IMR-90 (cell line): ENCODE data around the gene MAST1. TPM values are rescaled to one million over a fixed set of nuclear protein-coding genes. Genes with fewer than 3 reads are reported as not detected.
A peak's percentile ranks its signal among the peaks of the same experiment; 100 is the strongest.

Source experiments
- ATAC-seq: fragments of 200-7000 bp; cut with Tn5 transposase; 2 replicates; pipeline ENCODE4 v1.9.1; 2020; ENCODE audit warnings: low read depth, mild to moderate bottlenecking, moderate library complexity
- BruUV-seq: library from RNA; stranded (reverse); fragments of 400-500 nt; replicated peaks from 2 replicates; lab custom pipeline; 2021; lab: Mats Ljungman, UMichigan
- CTCF ChIA-PET: fragments of 300-600 bp; formaldehyde crosslinking; extraction: SDS; loops from one replicate; lab custom pipeline; 2021; ENCODE audit warnings: antibody characterized with exemption; lab: Yijun Ruan, JAX
- POLR2A ChIA-PET: fragments of 300-600 bp; sonication (Branson Sonifier 250); formaldehyde crosslinking; loops from one replicate; lab custom pipeline; 2022; ENCODE audit warnings: antibody characterized with exemption; ENCODE audit not compliant: unreplicated experiment; lab: Charles Lee
- DNase-seq: peaks from one replicate; pipeline ENCODE4 v3.0.0; 2013
- H2AFZ ChIP-seq: replicated peaks from 2 replicates; pipeline ENCODE3; 2013; ENCODE audit warnings: low read length, mild to moderate bottlenecking; ENCODE audit not compliant: poor library complexity
- H2AK5ac ChIP-seq: 2 replicates; pipeline ENCODE4 v1.6.1; 2013; ENCODE audit warnings: low read depth, low read length, inconsistent platforms
- H2AK9ac ChIP-seq: replicated peaks from 2 replicates; pipeline ENCODE3; 2013; ENCODE audit warnings: mild to moderate bottlenecking, low read depth, low read length, moderate library complexity; ENCODE audit not compliant: poor library complexity
- H2BK120ac ChIP-seq: 2 replicates; pipeline ENCODE4 v1.6.1; 2013; ENCODE audit warnings: low read depth, low read length, inconsistent platforms
- H2BK15ac ChIP-seq: 3 replicates; pipeline ENCODE4 v1.6.1; 2013; ENCODE audit warnings: low read depth, low read length, inconsistent platforms
- H2BK20ac ChIP-seq: 2 replicates; pipeline ENCODE4 v1.6.1; 2013; ENCODE audit warnings: low read depth, mild to moderate bottlenecking, inconsistent platforms, low read length, moderate library complexity
- H2BK5ac ChIP-seq: 2 replicates; pipeline ENCODE4 v1.6.1; 2013; ENCODE audit warnings: mild to moderate bottlenecking, low read depth, low read length, inconsistent platforms; ENCODE audit not compliant: poor library complexity, severe bottlenecking
- H3K14ac ChIP-seq: replicated peaks from 2 replicates; pipeline ENCODE4 v1.6.1; 2013; ENCODE audit warnings: low read depth, low read length, inconsistent platforms
- H3K18ac ChIP-seq: 2 replicates; pipeline ENCODE4 v1.6.1; 2013; ENCODE audit warnings: low read depth, low read length, control low read depth
- H3K23ac ChIP-seq: 2 replicates; pipeline ENCODE4 v1.6.1; 2013; ENCODE audit warnings: low read depth, low read length, inconsistent platforms
- H3K27ac ChIP-seq: 2 replicates; pipeline ENCODE4 v1.5.1; 2013; ENCODE audit warnings: mild to moderate bottlenecking, control low read depth, low read length; ENCODE audit not compliant: insufficient read depth
- H3K27me3 ChIP-seq: 2 replicates; pipeline ENCODE4 v1.6.1; 2013; ENCODE audit warnings: low read length; ENCODE audit not compliant: control insufficient read depth, insufficient read depth
- H3K36me3 ChIP-seq: 2 replicates; pipeline ENCODE4 v1.6.1; 2013; ENCODE audit warnings: low read length, mixed read lengths; ENCODE audit not compliant: control insufficient read depth, insufficient read depth
- H3K4ac ChIP-seq: 2 replicates; pipeline ENCODE4 v1.6.1; 2013; ENCODE audit warnings: low read depth, low read length, inconsistent platforms
- H3K4me1 ChIP-seq: 2 replicates; pipeline ENCODE4 v1.6.1; 2013; ENCODE audit warnings: low read length, mixed read lengths; ENCODE audit not compliant: control insufficient read depth, insufficient read depth
- H3K4me2 ChIP-seq: 2 replicates; pipeline ENCODE4 v1.6.1; 2013; ENCODE audit warnings: low read depth, mild to moderate bottlenecking, control low read depth, low read length, moderate library complexity
- H3K4me3 ChIP-seq: 2 replicates; pipeline ENCODE4 v1.5.1; 2013; ENCODE audit warnings: low read depth, mild to moderate bottlenecking, control low read depth, low read length, moderate library complexity; ENCODE audit not compliant: insufficient read depth
- H3K56ac ChIP-seq: 2 replicates; pipeline ENCODE4 v1.6.1; 2013; ENCODE audit warnings: low read length, inconsistent platforms; ENCODE audit not compliant: insufficient read depth; ENCODE audit errors: extremely low read depth
- H3K79me1 ChIP-seq, 2 experiments: 2 replicates each; pipeline ENCODE4 v1.6.1; 2013; ENCODE audit warnings: low read length in 2 of 2, inconsistent platforms in 1 of 2, low read depth in 1 of 2
- H3K9ac ChIP-seq: 2 replicates; pipeline ENCODE4 v1.6.1; 2013; ENCODE audit warnings: low read depth, low read length, control low read depth
- H3K9me1 ChIP-seq: 2 replicates; pipeline ENCODE4 v1.6.1; 2013; ENCODE audit warnings: low read length, inconsistent platforms; ENCODE audit not compliant: insufficient read depth
- H3K9me3 ChIP-seq: 2 replicates; pipeline ENCODE4 v1.6.1; 2013; ENCODE audit warnings: low read length; ENCODE audit not compliant: control insufficient read depth, insufficient read depth
- H4K20me1 ChIP-seq: 2 replicates; pipeline ENCODE4 v1.6.1; 2013; ENCODE audit warnings: low read length, inconsistent platforms; ENCODE audit not compliant: insufficient read depth
- H4K5ac ChIP-seq: 2 replicates; pipeline ENCODE4 v1.6.1; 2013; ENCODE audit warnings: mild to moderate bottlenecking, low read depth, low read length, control low read depth
- H4K8ac ChIP-seq, 2 experiments: 2 replicates each; pipeline ENCODE4 v1.6.1; 2013; ENCODE audit warnings: low read depth in 2 of 2, low read length in 2 of 2, control low read depth in 1 of 2, inconsistent platforms in 1 of 2
- H4K91ac ChIP-seq: 2 replicates; pipeline ENCODE4 v1.6.1; 2013; ENCODE audit warnings: low read depth, low read length, inconsistent platforms; ENCODE audit not compliant: insufficient read depth
- BHLHE40 ChIP-seq: fragments of 150-350 bp; IDR thresholded peaks from 2 replicates; pipeline ENCODE4 v1.6.1; 2016; ENCODE audit warnings: mild to moderate bottlenecking, low read depth, low read length
- CEBPB ChIP-seq: IDR thresholded peaks from 2 replicates; pipeline ENCODE4 v1.6.1; 2012; ENCODE audit warnings: low read depth, low read length, improper control_type of control experiment
- CHD1 ChIP-seq: IDR thresholded peaks from 2 replicates; pipeline ENCODE4 v1.6.1; 2012; ENCODE audit warnings: low read depth, low read length, improper control_type of control experiment
- FOS ChIP-seq: fragments of 150-350 bp; IDR thresholded peaks from 2 replicates; pipeline ENCODE4 v1.6.1; 2016; ENCODE audit warnings: low read depth, low read length
- MAFK ChIP-seq: IDR thresholded peaks from 2 replicates; pipeline ENCODE4 v1.6.1; 2012; ENCODE audit warnings: low read depth, low read length, improper control_type of control experiment
- MAZ ChIP-seq: IDR thresholded peaks from 2 replicates; pipeline ENCODE4 v1.6.1; 2012; ENCODE audit warnings: low read depth, mild to moderate bottlenecking, low read length, improper control_type of control experiment, moderate library complexity, borderline replicate concordance
- MXI1 ChIP-seq: IDR thresholded peaks from 2 replicates; pipeline ENCODE4 v1.6.1; 2012; ENCODE audit warnings: low read depth, mild to moderate bottlenecking, low read length, moderate library complexity, borderline replicate concordance
- NFE2L2 ChIP-seq: fragments of 150-350 bp; IDR thresholded peaks from 2 replicates; pipeline ENCODE4 v1.6.1; 2016; ENCODE audit warnings: low read depth, mild to moderate bottlenecking, low read length
- RAD21 ChIP-seq: IDR thresholded peaks from 2 replicates; pipeline ENCODE4 v1.6.1; 2012; ENCODE audit warnings: low read length, improper control_type of control experiment
- RCOR1 ChIP-seq: IDR thresholded peaks from 2 replicates; pipeline ENCODE4 v1.6.1; 2012; ENCODE audit warnings: mild to moderate bottlenecking, low read length, improper control_type of control experiment; ENCODE audit not compliant: insufficient replicate concordance
- RFX5 ChIP-seq: IDR thresholded peaks from 2 replicates; pipeline ENCODE4 v1.8.0; 2012; ENCODE audit warnings: low read depth, mild to moderate bottlenecking, low read length, moderate library complexity
- SMC3 ChIP-seq: fragments of 150-350 bp; IDR thresholded peaks from 2 replicates; pipeline ENCODE4 v1.6.1; 2016; ENCODE audit warnings: low read depth, mild to moderate bottlenecking, antibody characterized with exemption, low read length, moderate library complexity
- WGBS, 2 experiments: methylation state at CpG; one replicate each; pipeline versions ENCODE4 v1.1.5 to v1.1.7; 2013; ENCODE audit warnings: missing lambda C conversion rate in 2 of 2; ENCODE audit not compliant: insufficient read length in 1 of 2; ENCODE audit errors: extremely low coverage in 2 of 2; 5-methylcytosine and 5-hydroxymethylcytosine counted together
- dilution Hi-C: fragments of 300-500 bp; cut with HindIII; formaldehyde crosslinking; loops from one replicate; pipeline ENCODE4 v1.14.3; 2018; ENCODE audit warnings: low sequenced_read_pairs; ENCODE audit not compliant: unreplicated experiment
- in situ Hi-C: fragments of 300-500 bp; cut with MboI; formaldehyde crosslinking; loops from 3 replicates; pipeline ENCODE4 v1.14.3; 2019; ENCODE audit warnings: low sequenced_read_pairs, inconsistent platforms, mixed read lengths
- intact Hi-C: fragments of 100-400 bp; cut with micrococcal nuclease; formaldehyde crosslinking; loops from 2 replicates; pipeline ENCODE4 v1.10.0; 2022
- polyA plus RNA-seq, 3 experiments: library from polyadenylated mRNA; depleted of rRNA; stranded (reverse); fragments of >200 nt; gene quantifications; 2 replicates each; pipeline ENCODE4 v1.2.3, GENCODE V29; 2012; ENCODE audit warnings: low replicate concordance in 1 of 3
- total RNA-seq: library from RNA; depleted of rRNA; stranded (reverse); fragments of >200 nt; gene quantifications from 2 replicates; pipeline ENCODE4 v1.2.3, GENCODE V29; 2012
- TF ChIP-seq, protein P1 (sequence below): conservative IDR thresholded peaks from 2 replicates; pipeline ENCODE4 v1.5.1; 2012; ENCODE audit warnings: mild to moderate bottlenecking, low read depth, low read length, improper control_type of control experiment
- TF ChIP-seq, protein P2 (sequence below): fragments of 150-350 bp; IDR thresholded peaks from 2 replicates; pipeline ENCODE4 v1.6.1; 2017; ENCODE audit warnings: mild to moderate bottlenecking, antibody characterized with exemption, low read length, low read depth

Gene MAST1
- total and polyA plus RNA-seq, 2 of the 4 experiments (the other 2 are of a cell fraction) = 0.56 to 1.1 TPM

GRCh38 chr19:12793290-12794195 lies 44.8 kb upstream of the MAST1 start:
- intact Hi-C loops = no loop called here
- Histone ChIP-seq H2BK20ac (peak overlapping the region; percentile 69; the same call in 1 of the 2 replicates), H2BK5ac (peak overlapping the region; percentile 92), H3K56ac (peak overlapping the region; percentile 70), H3K4me1 (peaks cover 14% of the 10 kb centered on the region), H2AK9ac (peak overlapping the region; percentile 99), H4K5ac (peak overlapping the region; percentile 61), H2AK5ac (peak overlapping the region; percentile 96), H3K9me3 (no peaks in the 10 kb centered on the region), H2BK15ac (0 out of 3 replicates have a peak overlapping the region, but pooled peaks have one; percentile 51), H4K8ac (peak overlapping the region; percentile 43 to 88), H4K20me1 (peaks cover 20% of the 10 kb centered on the region), H3K27ac (peak overlapping the region; percentile 85), H3K14ac (peak overlapping the region; percentile 95), H3K9ac (peak overlapping the region; percentile 80), H3K4me2 (peak overlapping the region; percentile 80), H3K18ac (peak overlapping the region; percentile 69), H3K23ac (peak overlapping the region; percentile 89), H4K91ac (peak overlapping the region; percentile 88), H3K4me3 (peak overlapping the region; percentile 97), H3K27me3 (no peaks in the 10 kb centered on the region), H3K36me3 (no peaks in the 10 kb centered on the region), H3K79me1 (peaks cover 0 to 34% of the 10 kb centered on the region in 2 experiments; a peak in 2 of 4 replicates), H2AFZ (peak overlapping the region; percentile 91), H2BK120ac (peak overlapping the region; percentile 79), H3K4ac (peak overlapping the region; percentile 97), H3K9me1 (no peaks in the 10 kb centered on the region; the same call in 1 of the 2 replicates)
- CTCF ChIA-PET = interaction anchor here (0.5 to 3.0 kb wide), 9 partner anchors 15 to 392 kb away, joined by 3 to 23 read pairs (median 6); no protein-coding TSS in a partner anchor
- POLR2A ChIA-PET = interaction anchor here (0.6 to 2.4 kb wide), 3 partner anchors 11 to 243 kb away, joined by 3 to 11 read pairs (median 9); no protein-coding TSS in a partner anchor
- in situ Hi-C loops = loop anchor here (25.0 kb wide), 1 partner anchor 1044 kb away; no protein-coding TSS in a partner anchor
- dilution Hi-C loops = no loop called here
- 0% methylated on average over 35 of the region's 81 CpGs; no CpG with 5 or more reads in 1 of the 2 experiments for WGBS, 2 experiments
- DNase-seq (peak; percentile 92), ATAC-seq (peak; percentile 28)
- no TSS peak for BruUV-seq
- peak; percentile 63; the same call in 1 of the 2 replicates for TF ChIP-seq CHD1
- 0 out of 2 replicates have a peak, but pooled peaks have one; percentile 35 for TF ChIP-seq NFE2L2
- peak; percentile 17 for TF ChIP-seq BHLHE40
- TF ChIP-seq MAZ = peak; percentile 85
- no peak for TF ChIP-seq CEBPB
- no peak for TF ChIP-seq RCOR1
- TF ChIP-seq RAD21 = no peak
- TF ChIP-seq FOS = no peak
- TF ChIP-seq MAFK = peak; percentile 8; the same call in 1 of the 2 replicates
- no peak for TF ChIP-seq MXI1
- TF ChIP-seq SMC3 = no peak
- peak; percentile 75; the same call in 1 of the 2 replicates for TF ChIP-seq RFX5
- TF ChIP-seq, protein P1, sequence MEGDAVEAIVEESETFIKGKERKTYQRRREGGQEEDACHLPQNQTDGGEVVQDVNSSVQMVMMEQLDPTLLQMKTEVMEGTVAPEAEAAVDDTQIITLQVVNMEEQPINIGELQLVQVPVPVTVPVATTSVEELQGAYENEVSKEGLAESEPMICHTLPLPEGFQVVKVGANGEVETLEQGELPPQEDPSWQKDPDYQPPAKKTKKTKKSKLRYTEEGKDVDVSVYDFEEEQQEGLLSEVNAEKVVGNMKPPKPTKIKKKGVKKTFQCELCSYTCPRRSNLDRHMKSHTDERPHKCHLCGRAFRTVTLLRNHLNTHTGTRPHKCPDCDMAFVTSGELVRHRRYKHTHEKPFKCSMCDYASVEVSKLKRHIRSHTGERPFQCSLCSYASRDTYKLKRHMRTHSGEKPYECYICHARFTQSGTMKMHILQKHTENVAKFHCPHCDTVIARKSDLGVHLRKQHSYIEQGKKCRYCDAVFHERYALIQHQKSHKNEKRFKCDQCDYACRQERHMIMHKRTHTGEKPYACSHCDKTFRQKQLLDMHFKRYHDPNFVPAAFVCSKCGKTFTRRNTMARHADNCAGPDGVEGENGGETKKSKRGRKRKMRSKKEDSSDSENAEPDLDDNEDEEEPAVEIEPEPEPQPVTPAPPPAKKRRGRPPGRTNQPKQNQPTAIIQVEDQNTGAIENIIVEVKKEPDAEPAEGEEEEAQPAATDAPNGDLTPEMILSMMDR = no peak
- TF ChIP-seq, protein P2, sequence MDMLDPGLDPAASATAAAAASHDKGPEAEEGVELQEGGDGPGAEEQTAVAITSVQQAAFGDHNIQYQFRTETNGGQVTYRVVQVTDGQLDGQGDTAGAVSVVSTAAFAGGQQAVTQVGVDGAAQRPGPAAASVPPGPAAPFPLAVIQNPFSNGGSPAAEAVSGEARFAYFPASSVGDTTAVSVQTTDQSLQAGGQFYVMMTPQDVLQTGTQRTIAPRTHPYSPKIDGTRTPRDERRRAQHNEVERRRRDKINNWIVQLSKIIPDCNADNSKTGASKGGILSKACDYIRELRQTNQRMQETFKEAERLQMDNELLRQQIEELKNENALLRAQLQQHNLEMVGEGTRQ = peak; percentile 80
